Breast epithelium (tissue), 4 donors: ENCODE measurements around the gene USH1G. TPM values are rescaled to one million over a fixed set of nuclear protein-coding genes. Genes with fewer than 3 reads are reported as not detected.

Experiments used
- DNase-seq, 2 donors: peaks; one replicate each; pipeline ENCODE4 v3.0.0-alpha.2; 2019; ENCODE audit warnings: low spot score in 2 of 2
- H3K27ac ChIP-seq, 2 donors: fragments of 200-600 bp; sonication (generic) in 1 of 2; one replicate each; pipeline ENCODE4 v1.5.1; 2016 to 2019; ENCODE audit warnings: mild to moderate bottlenecking in 1 of 2
- H3K27me3 ChIP-seq, 2 donors: fragments of 200-600 bp; sonication (generic) in 1 of 2; one replicate each; pipeline versions ENCODE4 v1.5.1 to v1.6.0; 2017 to 2019; ENCODE audit warnings: control low read depth in 1 of 2, mild to moderate bottlenecking in 1 of 2
- H3K36me3 ChIP-seq: fragments of 200-600 bp; one replicate; pipeline ENCODE4 v1.5.1; 2019
- H3K4me1 ChIP-seq, 2 donors: fragments of 200-600 bp; sonication (generic); one replicate each; pipeline ENCODE4 v1.5.1; 2016 to 2019; ENCODE audit warnings: control low read depth in 1 of 2
- H3K4me3 ChIP-seq, 3 donors: fragments of 200-600 bp; sonication (generic); 1 replicate in 2 of 3; 2 replicates in 1 of 3; pipeline ENCODE4 v1.5.1; 2016 to 2019; ENCODE audit warnings: mild to moderate bottlenecking in 3 of 3, moderate library complexity in 2 of 3
- H3K9me3 ChIP-seq, 2 donors: fragments of 200-600 bp; sonication (generic) in 1 of 2; one replicate each; pipeline ENCODE4 v1.5.1; 2016 to 2019; ENCODE audit warnings: control low read depth in 1 of 2
- CTCF ChIP-seq, 3 donors: fragments of 450-650 bp; IDR thresholded peaks; one replicate each; pipeline ENCODE4 v1.5.1; 2016 to 2017; ENCODE audit warnings: antibody characterized with exemption in 3 of 3, mild to moderate bottlenecking in 3 of 3, moderate library complexity in 3 of 3
- POLR2A ChIP-seq: fragments of 450-650 bp; IDR thresholded peaks from one replicate; pipeline ENCODE4 v1.6.1; 2016; ENCODE audit warnings: antibody characterized with exemption, mild to moderate bottlenecking, moderate library complexity
- POLR2AphosphoS5 ChIP-seq, 3 donors: sonication (generic); formaldehyde crosslinking; IDR thresholded peaks; one replicate each; pipeline ENCODE4 v1.6.1; 2017; ENCODE audit warnings: antibody characterized with exemption in 3 of 3
- intact Hi-C: fragments of 100-400 bp; cut with DNase I; formaldehyde crosslinking; loops from one replicate; pipeline ENCODE4 v1.15.1; 2023; ENCODE audit warnings: low total_unique reads
- total RNA-seq, 3 donors: library from RNA; depleted of rRNA; stranded (reverse); fragments of >200 nt; gene quantifications; one replicate each; pipeline ENCODE4 v1.1.0, GENCODE V29; 2016

Gene USH1G
- total RNA-seq, 3 donors from 2014 or later, result not detected

DNA sequence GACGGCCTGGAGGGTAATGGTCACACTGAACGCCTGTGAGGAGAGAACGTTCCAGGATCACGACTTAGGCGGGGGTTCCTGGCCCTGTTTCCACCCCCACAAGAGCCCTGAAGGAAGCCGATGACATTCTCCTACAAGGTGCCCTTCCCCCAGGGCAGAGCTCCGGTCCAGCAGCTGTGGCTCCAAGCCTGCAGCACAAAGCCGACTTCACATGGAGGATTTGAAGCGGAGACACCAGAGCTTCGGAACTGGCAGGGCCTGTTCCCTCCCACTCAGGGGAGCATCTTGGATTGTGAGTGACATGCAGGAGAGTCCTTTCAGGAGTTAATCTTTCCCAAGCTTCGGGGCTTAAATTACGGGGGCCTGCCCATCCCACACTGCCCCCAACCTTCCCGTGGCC, 34.6 kb downstream of the USH1G start:
- Histone ChIP-seq H3K36me3 (no peaks in the 10 kb centered on the region), H3K4me1 (no peaks in the 10 kb centered on the region), H3K27ac (no peak overlapping the region), H3K27me3 (peaks cover 0 to 23% of the 10 kb centered on the region in 2 donors), H3K4me3 (no peak overlapping the region), H3K9me3 (no peaks in the 10 kb centered on the region)
- no peak for DNase-seq
- TF ChIP-seq POLR2AphosphoS5 (IDR thresholded peaks at IDR 0.05), result no peak
- TF ChIP-seq CTCF (IDR thresholded peaks at IDR 0.05), result no peak
- no peak for TF ChIP-seq POLR2A
- intact Hi-C loops, result no loop called here

DNA sequence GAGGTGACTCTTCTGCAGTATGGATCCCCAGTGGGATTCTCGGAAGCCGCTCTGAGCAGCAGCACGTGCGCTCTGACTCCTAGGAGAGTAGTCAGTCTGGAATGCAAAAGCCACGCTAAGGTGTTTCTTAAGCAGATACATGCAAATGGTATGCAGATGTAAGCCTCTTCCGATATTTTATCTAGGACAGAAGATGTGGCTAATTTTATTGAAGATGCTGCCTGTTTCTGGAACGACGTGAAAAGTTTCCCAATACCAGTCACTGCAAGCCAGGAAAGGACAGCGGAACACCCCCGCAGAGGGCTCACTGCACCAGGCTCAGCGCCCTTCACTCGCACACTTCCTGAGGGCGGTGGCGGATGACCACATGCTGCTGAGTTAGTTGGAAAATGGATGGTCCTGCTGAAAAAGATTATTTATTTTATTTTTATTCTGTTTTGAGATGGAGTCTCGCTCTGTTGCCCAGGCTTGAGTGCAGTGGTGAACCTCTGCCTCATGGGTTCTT, 39.8 kb downstream of the USH1G start:
- TF ChIP-seq POLR2A, result no peak
- TF ChIP-seq POLR2AphosphoS5 (IDR thresholded peaks at IDR 0.05), result no peak
- TF ChIP-seq CTCF (IDR thresholded peaks at IDR 0.05), result no peak
- Histone ChIP-seq H3K36me3 (no peaks in the 10 kb centered on the region), H3K4me3 (no peak overlapping the region), H3K4me1 (no peaks in the 10 kb centered on the region), H3K27ac (no peak overlapping the region), H3K27me3 (peaks cover 0 to 8% of the 10 kb centered on the region in 2 donors), H3K9me3 (no peaks in the 10 kb centered on the region)
- intact Hi-C loops, result no loop called here
- DNase-seq, result no peak

DNA sequence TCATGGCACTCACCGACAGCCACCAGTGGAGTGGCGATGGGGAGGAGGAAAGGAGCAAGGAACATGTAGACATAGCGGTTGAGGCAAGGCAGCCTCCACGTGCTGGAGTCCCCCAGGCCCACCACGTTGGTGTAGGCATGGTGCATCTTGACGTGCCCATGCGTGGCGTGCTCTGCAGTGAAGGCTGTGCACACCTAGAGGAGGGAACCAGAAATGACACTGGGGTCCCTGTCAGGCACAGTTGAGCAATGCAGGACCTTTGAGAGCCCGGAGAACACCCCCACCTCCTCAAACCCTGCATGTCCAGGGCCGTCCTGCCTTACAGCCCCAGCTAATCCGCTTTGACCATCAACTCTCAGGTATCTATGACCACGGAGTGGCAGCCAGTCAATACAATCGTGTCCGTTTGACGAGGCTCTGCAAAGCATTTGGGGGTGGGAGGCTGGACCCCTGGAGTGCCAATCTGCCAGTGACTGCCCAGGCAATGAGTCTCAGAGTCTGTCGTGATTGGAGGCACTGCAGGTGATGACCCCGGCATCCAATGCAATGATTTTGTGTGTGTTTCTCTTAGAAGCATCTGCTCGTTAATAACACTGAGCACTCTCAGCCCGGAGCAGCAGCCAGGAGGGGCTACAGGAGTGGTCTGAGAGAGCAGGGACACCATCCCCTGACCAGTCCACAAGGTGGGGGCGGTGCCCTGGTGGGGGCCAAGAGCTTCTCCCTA, 40.4 kb downstream of the USH1G start:
- no peaks in the 10 kb centered on the region for H3K4me1 ChIP-seq
- no peak overlapping the region for H3K4me3 ChIP-seq
- H3K9me3 ChIP-seq, result no peaks in the 10 kb centered on the region
- no peak for TF ChIP-seq CTCF (IDR thresholded peaks at IDR 0.05)
- no peak for TF ChIP-seq POLR2A
- no peak for TF ChIP-seq POLR2AphosphoS5 (IDR thresholded peaks at IDR 0.05)
- peaks cover 0 to 8% of the 10 kb centered on the region in 2 donors for H3K27me3 ChIP-seq
- H3K27ac ChIP-seq, result no peak overlapping the region
- no peak for DNase-seq
- intact Hi-C loops, result no loop called here
- H3K36me3 ChIP-seq, result no peaks in the 10 kb centered on the region

GRCh38 chr17:74881073-74881472, 42.0 kb downstream of the USH1G start:
- no peaks in the 10 kb centered on the region for H3K4me1 ChIP-seq
- intact Hi-C loops, result no loop called here
- no peak overlapping the region for H3K4me3 ChIP-seq
- H3K27ac ChIP-seq, result no peak overlapping the region
- no peaks in the 10 kb centered on the region for H3K36me3 ChIP-seq
- DNase-seq, result no peak
- H3K27me3 ChIP-seq, result peaks cover 0 to 8% of the 10 kb centered on the region in 2 donors
- no peaks in the 10 kb centered on the region for H3K9me3 ChIP-seq
- TF ChIP-seq CTCF (IDR thresholded peaks at IDR 0.05) (no peak), POLR2A (no peak), POLR2AphosphoS5 (IDR thresholded peaks at IDR 0.05) (no peak)

DNA sequence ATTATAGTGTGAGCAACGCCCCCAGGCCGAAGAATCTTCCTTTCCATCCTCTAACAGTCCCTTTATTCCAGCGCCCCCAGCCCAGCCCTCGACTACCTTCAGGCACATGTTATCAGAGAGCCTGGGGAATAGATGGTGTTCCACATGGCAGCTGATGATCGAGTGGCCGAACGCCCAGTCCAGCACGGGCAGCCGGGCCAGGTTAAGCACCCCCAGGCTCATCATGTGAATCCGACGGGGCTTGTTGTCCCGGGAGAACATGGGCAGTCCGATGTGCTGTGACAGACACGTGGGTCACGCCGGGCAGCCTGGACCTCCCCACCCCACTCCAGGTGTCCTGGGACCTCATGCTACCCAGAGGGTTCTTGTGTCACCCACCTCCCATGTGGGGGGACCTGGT, 43.7 kb downstream of the USH1G start:
- no peak overlapping the region for H3K4me3 ChIP-seq
- H3K9me3 ChIP-seq, result no peaks in the 10 kb centered on the region
- peaks cover 0 to 8% of the 10 kb centered on the region in 2 donors for H3K27me3 ChIP-seq
- DNase-seq, result no peak
- H3K27ac ChIP-seq, result no peak overlapping the region
- intact Hi-C loops, result no loop called here
- no peak for TF ChIP-seq CTCF (IDR thresholded peaks at IDR 0.05)
- H3K4me1 ChIP-seq, result no peaks in the 10 kb centered on the region
- no peaks in the 10 kb centered on the region for H3K36me3 ChIP-seq
